ENCODE data around the gene AZIN2.

The AZIN2 gene

GRCh38 chr1:33080885-33081553, at the start of gene AZIN2:
Gene AZIN2 (plus strand): TSS chr1:33081153. CDS start chr1:33082250, 1,097 bp downstream.
- no peak for TF ChIP-seq CTCF (IDR thresholded peaks at IDR 0.05; ENCODE audit: low read depth, low read length)
- Histone ChIP-seq H3K36me3 (no peaks in the 10 kb centered on the region), H3K27ac (no peak within 1 kb of the TSS; the same call in 1 of the 2 replicates), H3K27me3 (ENCODE audit: insufficient read depth, low read depth, severe bottlenecking) (no peaks in the 10 kb centered on the region), H3K9me3 (ENCODE audit: severe bottlenecking) (no peaks in the 10 kb centered on the region), H3K4me3 (ENCODE audit: low read depth, low read length) (peak within 1 kb of the TSS; percentile 60)
- peak; percentile 97 for DNase-seq

GRCh38 chr1:33031506-33031905, 49.4 kb upstream of the AZIN2 start:
- H3K36me3 ChIP-seq: peaks cover 45% of the 10 kb centered on the region
- no peak overlapping the region for H3K27ac ChIP-seq

GRCh38 chr1:33032126-33032869, 48.7 kb upstream of the AZIN2 start:
- H3K4me3 ChIP-seq (ENCODE audit: low read depth, low read length): no peak overlapping the region
- H3K36me3 ChIP-seq: peaks cover 45% of the 10 kb centered on the region
- no peaks in the 10 kb centered on the region for H3K27me3 ChIP-seq (ENCODE audit: insufficient read depth, low read depth, severe bottlenecking)
- peaks cover under 1% of the 10 kb centered on the region for H3K9me3 ChIP-seq (ENCODE audit: severe bottlenecking)
- no peak for DNase-seq
- H3K27ac ChIP-seq: no peak overlapping the region
- TF ChIP-seq CTCF (IDR thresholded peaks at IDR 0.05; ENCODE audit: low read depth, low read length): no peak

More at GRCh38 chr1:33031506-33031905, 49.4 kb upstream of the AZIN2 start:
- Histone ChIP-seq H3K27me3 (ENCODE audit: insufficient read depth, low read depth, severe bottlenecking) (no peaks in the 10 kb centered on the region), H3K9me3 (ENCODE audit: severe bottlenecking) (no peaks in the 10 kb centered on the region), H3K4me3 (ENCODE audit: low read depth, low read length) (no peak overlapping the region)
- DNase-seq: no peak
- TF ChIP-seq CTCF (IDR thresholded peaks at IDR 0.05; ENCODE audit: low read depth, low read length): no peak

GRCh38 chr1:33036051-33036525, 44.9 kb upstream of the AZIN2 start:
- DNase-seq: no peak
- H3K36me3 ChIP-seq: peaks cover 27% of the 10 kb centered on the region

More at GRCh38 chr1:33036051-33036525, 44.9 kb upstream of the AZIN2 start:
- Histone ChIP-seq H3K9me3 (ENCODE audit: severe bottlenecking) (peaks cover 5% of the 10 kb centered on the region), H3K27me3 (ENCODE audit: insufficient read depth, low read depth, severe bottlenecking) (no peaks in the 10 kb centered on the region), H3K4me3 (ENCODE audit: low read depth, low read length) (peak overlapping the region; percentile 77), H3K27ac (peak overlapping the region; percentile 73)
- TF ChIP-seq CTCF (IDR thresholded peaks at IDR 0.05; ENCODE audit: low read depth, low read length): no peak

All from WERI-Rb-1 (cell line).